Measurements from ENCODE around the gene ODAD4.
A peak's percentile ranks its signal among the peaks of the same experiment; 100 is the strongest.

Gene ODAD4, protein sequence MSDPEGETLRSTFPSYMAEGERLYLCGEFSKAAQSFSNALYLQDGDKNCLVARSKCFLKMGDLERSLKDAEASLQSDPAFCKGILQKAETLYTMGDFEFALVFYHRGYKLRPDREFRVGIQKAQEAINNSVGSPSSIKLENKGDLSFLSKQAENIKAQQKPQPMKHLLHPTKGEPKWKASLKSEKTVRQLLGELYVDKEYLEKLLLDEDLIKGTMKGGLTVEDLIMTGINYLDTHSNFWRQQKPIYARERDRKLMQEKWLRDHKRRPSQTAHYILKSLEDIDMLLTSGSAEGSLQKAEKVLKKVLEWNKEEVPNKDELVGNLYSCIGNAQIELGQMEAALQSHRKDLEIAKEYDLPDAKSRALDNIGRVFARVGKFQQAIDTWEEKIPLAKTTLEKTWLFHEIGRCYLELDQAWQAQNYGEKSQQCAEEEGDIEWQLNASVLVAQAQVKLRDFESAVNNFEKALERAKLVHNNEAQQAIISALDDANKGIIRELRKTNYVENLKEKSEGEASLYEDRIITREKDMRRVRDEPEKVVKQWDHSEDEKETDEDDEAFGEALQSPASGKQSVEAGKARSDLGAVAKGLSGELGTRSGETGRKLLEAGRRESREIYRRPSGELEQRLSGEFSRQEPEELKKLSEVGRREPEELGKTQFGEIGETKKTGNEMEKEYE

DNA sequence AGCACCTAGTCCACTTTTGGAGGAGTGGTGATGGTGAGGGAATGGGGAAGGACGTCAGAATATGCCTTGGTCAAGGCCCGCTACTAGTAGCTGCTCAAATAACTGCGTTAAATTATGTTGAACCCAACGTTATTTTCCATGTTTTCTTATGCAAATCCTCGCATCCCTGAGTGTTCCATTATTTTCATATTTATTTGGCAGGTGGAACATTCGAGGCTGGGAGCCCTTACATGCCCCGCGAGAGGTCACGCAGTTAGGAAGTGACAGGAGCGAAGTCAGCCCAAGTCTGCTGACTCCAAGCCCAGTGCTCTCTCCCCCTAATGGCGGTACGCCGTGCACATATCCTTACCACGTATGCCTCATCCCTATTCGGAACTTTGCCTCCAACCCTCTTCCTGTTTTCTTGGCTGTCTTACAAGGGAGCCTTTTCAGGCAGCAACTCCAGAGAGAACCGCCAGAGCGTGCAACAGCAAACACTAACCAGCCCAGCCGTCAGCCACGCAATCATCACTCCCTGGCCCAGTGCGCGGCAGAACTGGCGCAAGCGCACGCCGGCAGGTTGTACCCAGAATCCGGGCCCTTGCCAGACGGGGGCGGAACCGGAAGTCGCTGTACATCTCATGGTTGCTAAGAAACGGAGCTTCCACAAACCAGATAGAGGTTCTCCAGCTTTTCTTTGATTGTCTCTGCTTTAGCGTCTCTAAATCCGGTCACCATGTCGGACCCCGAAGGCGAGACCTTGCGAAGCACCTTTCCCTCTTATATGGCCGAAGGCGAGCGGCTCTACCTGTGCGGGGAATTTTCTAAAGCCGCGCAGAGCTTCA, at the start of gene ODAD4:
TSS of gene ODAD4 (plus strand) at position 609 of the 824 bp plus-strand sequence. CDS start at position 716, 107 bp downstream.
- DNase-seq = peak; percentile 86 to 94 (median 91)

DNA sequence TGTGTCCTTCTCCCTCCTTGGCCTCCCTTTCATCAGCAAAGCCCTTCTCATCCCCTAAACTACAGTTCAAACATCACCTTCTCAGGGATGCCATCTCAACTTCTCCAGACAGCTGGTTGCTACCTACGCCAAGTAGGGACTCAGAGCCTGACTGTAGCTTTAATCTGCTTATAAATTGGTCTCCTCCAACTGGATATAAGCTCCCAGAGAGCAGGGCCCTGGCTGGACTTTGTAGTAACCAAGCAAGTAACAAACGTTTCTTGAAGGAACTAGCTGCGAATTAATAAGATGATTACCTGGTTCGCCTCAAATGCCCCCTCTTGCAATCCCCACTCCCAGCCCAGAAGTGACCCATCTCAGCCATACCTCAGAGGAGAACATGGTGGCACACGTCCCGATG, 47.7 kb upstream of the ODAD4 start:
- no peak for DNase-seq

- no peak for DNase-seq
Observed at GRCh38 chr17:41885733-41886132, 44.7 kb upstream of the ODAD4 start.

- DNase-seq = no peak
Observed at GRCh38 chr17:41888332-41888965, 42.0 kb upstream of the ODAD4 start.

GRCh38 chr17:41891135-41892020, 39.0 kb upstream of the ODAD4 start:
- DNase-seq = no peak

DNA sequence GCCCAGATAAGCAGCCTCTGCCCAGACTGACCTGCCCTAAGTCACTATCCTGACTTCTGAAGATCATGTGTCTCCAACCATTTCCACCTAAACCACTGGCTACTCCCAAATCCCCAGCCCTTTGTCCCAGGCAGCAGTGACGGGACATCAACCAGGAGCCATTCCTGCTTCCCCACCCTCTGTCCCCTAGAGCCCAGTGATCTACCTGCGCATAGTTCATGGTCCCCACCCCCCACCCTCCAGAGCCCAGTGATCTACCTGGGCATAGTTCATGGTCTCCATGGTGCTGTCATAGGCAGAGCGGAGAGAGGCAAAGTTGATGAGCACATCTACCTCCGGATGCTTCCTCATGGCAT, 38.4 kb upstream of the ODAD4 start:
- no peak for DNase-seq

DNA sequence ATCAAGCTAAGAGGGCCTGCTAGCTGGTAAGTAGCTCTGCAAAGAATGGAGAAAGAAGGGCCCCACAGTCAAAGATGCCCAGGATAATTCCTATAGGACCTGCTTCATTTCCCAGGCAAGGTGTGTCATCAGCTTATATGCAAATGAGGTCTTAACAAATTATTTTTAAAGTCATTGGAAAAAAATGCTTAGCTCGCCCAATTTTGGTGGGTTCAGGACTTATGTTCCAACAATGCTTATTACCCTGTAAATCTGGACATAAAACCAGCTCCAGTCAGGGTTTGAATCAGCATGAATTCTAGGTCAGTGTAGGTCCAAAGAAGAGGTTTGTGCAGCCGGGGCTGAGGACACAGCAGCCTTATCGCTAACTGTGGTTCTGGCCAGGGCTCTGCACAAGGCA, 37.0 kb upstream of the ODAD4 start:
- no peak for DNase-seq

- no peak for DNase-seq
Observed at GRCh38 chr17:41894791-41895331, 35.6 kb upstream of the ODAD4 start.

- no peak for DNase-seq
Observed at GRCh38 chr17:41895617-41896016, 34.8 kb upstream of the ODAD4 start.

GRCh38 chr17:41896726-41897125, 33.7 kb upstream of the ODAD4 start:
- DNase-seq = no peak

DNA sequence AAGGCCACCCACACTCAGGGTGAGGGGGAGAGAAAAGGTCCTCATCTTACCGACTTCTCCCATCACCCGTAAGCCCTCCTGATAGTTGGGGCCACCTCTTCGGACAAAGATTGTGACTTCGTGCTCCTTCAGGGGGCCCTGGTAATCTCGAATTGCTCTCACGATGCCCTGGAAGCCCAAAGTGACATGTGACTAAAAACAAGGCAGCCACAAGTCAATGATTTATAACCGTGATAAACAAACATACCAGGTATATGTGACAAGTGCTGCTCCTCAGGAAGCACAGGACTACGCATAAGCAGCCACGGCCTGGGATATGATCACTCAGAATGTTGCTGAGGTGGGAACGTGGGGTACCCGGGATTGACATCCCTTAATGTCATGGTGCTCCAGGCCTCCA, 28.8 kb upstream of the ODAD4 start:
- DNase-seq = no peak

DNA sequence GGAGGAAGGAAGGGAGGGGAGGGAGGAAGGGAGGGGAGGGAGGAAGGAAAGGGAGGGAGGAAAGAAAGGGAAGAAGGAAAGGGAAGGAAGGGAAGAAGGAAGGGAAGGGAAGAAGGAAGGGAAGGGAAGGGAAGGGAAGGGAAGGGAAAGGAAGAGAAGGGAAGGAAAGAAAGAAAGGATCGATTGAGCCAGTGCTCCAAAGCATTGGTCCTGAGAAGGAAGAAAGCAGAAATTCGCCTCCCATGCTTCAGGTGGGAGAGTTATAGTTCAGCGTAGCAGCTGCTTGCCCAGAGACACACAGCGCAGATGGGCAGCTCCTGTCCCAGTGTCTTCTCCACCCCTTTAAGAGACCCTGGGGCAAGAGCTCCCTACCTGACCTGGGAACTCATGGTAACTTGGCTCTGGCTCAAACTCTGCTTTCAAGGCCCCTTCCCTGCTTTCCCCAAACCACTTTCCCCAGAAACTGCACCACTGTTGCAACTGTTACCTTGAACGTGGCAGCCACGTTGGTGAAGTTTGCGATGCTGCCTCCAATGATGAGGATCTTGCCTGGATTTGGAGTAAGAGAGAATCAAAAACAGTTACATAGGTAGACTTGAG, 26.1 kb upstream of the ODAD4 start:
- DNase-seq = no peak

DNA sequence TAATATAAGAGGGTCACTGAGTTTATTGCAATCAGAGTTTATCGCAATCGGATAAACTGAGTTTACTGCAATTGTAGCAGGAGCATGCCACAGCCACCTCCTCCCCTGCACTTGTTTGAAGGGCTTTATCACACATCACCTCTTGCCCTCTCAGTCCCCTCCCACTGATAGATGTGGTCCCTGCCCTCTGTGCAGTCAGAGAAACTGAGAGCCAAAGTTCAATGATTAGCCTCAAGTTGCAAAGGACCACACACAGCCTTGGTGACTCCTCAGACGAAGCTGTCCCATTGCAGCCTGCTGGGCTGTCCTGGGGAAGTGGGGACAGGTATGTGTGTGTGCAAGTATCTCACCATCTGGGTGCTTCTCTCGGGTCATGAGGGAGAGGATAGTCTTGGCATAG, 25.2 kb upstream of the ODAD4 start:
- DNase-seq = no peak

DNA sequence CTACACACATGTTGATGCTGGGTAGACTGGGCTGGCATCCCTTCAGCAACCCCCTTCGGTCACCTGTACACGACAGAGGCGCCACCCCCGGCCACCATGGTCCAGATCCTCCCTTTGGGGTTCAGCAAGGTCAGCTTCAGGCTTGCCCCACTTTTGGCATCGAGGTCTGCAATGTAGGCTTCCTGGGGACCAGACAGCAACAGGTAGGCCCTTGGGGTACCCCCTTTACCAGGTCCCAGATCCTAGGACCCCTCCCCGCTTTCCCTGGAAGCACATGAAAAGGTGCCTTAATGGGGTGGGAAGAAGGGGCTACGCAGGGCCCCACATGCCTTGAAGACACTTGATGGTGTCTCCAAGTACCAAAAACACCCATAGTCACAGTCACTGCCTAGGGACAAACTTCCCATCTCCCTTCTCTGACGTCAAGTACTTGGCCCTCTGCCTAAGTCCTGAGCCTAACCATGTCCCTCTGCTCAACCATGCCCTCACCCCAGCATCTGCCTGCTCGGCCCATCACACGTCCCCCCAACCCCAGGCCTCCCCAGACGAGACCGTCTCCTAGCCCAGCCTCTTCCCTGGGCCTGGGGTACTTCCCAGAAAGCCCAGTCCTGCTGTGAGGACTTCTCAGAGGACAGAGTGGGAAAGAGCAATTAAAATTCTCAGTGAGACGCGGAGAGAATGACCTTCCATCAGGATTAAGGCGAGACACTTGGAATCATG, 23.8 kb upstream of the ODAD4 start:
- DNase-seq = no peak

DNA sequence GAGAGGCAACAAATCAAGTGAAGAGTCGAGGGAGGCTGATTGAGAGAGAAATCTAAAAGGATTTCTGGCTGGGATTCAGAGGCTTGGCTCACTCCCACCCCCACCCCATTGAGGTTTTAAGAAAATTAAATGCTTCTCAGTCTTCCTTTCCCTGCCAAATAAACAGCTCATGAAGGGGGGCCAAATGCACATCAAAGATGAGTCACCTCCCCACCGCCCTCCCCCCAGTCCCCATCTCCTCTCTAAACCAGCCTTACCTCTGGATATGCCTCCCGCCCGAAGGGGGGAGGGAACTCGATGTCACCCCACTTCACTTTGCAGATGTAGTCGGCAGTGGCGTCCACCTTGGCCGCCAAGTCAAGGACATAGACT, 23.2 kb upstream of the ODAD4 start:
- DNase-seq = no peak

- no peak for DNase-seq
Observed at GRCh38 chr17:41907633-41908539, 22.5 kb upstream of the ODAD4 start.

GRCh38 chr17:41909088-41909487, 21.3 kb upstream of the ODAD4 start:
- no peak for DNase-seq

- no peak for DNase-seq
Observed at GRCh38 chr17:41910701-41911391, 19.6 kb upstream of the ODAD4 start.

GRCh38 chr17:41912925-41913324, 17.5 kb upstream of the ODAD4 start:
- DNase-seq = no peak

Measured in activated CD4-positive, CD25-positive, alpha-beta regulatory T cell (primary cell).